Stimulated activated CD8-positive, alpha-beta memory T cell treated with anti-CD3 and anti-CD28 coated beads, Interleukin-12 subunit alpha, Interleukin-12 subunit beta, amount 100 ng/mL, for 24 hours (primary cell): Measurements from ENCODE around the gene LRRTM4.
"Not testable (repeated sequence)": the region's sequence is repeated elsewhere in the genome, so short reads cannot be mapped to it uniquely, and the experiment has no call there.

Experiments used
- DNase-seq: peaks from one replicate; pipeline ENCODE4 v3.0.0-alpha.2; 2020; ENCODE audit errors: extremely low read depth

LRRTM4 gene

DNA sequence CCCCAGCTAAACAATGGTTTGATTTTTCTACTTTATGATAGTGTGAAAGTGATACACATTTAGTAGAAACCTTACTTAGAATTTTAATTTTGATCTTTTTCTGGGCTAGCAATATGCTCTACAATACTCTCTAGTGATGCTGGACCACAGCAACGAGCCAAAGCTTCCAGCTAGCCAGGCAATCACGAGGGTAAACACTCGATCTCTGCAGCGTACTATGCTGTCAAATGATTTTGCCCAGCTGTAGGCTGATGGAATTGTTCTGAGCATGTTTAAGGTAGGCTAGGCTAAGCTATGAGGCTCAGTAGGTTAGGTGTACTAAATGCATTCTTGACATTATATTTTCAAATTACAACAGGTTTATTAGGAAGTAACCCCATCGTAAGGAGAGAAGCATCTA is 207.5 kb downstream of the LRRTM4 start:
- no peak for DNase-seq

DNA sequence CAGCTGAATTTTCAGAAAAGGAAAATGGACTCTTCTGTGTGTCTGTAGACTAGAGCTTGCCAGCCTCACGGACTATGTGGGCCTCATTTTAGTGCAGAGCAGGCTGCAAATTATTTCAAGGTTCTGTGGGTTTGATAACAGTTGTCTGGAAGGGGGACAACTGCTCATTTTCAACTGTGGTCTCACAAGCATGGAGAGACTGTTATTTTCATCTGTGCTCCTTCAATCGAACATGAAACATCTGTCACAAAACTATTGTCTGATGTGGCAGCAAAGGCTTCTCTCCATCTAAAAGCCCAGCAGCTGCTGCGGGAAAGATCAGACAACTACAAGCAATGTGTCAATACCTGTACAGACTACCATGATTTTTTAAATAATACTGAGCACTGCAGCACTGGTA is 211.8 kb downstream of the LRRTM4 start:
- DNase-seq = no peak

DNA sequence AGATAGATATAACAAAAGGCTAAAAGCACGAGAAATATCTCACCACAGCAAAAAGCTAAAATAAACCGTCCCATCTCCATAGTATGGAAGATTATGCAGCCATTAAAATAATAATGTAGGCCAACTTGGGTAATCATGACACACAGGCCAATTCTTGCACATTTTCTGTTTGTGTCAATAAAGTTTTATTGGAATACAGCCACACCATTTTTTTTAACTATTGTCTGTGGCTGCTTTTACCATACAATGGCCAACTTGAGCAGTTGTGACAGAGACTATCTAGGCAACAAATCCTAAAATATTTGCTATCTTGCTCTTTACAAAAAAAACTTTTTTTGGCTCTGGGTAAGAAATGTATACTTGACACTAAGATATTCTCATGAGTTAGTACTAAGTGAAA is 212.5 kb downstream of the LRRTM4 start:
- no peak for DNase-seq

DNA sequence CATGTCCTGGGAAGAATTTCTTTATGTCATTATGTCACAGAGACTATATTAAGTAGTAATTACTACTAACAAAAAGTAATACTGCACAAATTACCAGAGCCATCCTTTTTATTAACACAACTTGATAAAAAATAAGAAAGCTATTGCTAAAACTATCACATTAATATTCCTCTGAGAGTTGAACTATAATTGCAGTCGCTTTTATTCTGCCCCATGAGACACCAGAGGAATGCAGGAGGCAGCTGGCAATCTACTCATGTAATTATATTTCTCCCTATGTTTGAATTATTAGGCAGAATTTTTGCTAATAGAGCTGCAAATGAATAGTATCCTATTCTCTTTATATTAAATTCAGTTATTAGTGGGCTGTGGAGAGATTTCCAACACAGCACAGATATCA is 220.7 kb downstream of the LRRTM4 start:
- no peak for DNase-seq

DNA sequence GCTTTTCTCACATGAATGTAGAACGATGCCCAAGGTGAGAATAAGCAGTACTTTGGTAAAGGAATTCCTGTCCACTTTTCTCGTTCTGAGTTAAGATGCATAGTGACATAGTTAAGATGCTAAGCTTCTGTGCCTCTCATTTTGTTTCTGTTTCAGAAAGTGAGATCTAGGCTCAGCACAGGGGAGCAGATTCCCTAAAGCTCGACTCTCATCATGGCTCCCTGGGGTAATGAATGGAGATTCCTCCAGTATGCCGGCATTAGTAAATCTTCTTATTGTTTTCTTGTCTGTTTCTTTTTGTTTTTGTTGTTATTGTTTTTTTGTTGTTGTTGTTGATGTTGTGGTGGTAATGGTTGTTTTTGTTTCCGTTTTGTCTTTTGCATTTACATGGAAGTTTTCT is 225.4 kb downstream of the LRRTM4 start:
- DNase-seq = no peak

DNA sequence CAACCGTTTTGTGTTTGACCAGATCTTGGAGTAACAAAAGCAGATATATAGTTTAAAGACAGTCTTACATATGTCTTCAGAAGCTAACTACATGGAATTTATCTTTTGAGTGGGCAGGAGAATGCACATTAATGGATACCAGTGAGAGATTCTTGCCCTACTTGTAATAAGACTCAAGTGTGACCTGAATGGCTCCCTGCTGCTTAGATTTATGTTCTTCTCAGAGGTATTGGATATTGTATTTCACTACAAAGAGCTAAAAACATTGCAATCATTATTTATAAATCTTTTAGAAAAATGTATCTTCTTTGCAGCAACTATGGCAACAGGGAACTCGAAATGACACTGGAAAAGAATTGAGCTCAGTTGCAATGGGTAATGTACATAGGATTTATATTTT is 227.7 kb downstream of the LRRTM4 start:
- DNase-seq = no peak

DNA sequence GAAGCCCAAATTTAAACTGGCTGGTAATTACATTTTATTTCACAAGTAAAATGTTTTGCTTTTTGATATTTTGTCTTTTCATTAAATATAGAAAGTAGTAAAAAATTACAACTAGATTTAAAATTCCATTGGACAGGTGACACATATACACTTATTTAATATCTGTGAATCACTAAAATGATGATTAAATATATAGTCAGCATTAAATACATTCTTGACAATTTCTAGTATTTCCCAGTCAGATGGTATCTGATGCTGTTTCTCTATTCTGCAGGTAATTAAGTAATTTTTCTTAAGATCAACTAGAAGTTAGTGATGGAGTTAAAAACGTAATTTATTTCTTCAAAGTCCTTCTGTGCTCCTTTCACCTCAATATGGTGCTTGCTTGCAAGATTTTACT is 237.8 kb downstream of the LRRTM4 start:
- no peak for DNase-seq

DNA sequence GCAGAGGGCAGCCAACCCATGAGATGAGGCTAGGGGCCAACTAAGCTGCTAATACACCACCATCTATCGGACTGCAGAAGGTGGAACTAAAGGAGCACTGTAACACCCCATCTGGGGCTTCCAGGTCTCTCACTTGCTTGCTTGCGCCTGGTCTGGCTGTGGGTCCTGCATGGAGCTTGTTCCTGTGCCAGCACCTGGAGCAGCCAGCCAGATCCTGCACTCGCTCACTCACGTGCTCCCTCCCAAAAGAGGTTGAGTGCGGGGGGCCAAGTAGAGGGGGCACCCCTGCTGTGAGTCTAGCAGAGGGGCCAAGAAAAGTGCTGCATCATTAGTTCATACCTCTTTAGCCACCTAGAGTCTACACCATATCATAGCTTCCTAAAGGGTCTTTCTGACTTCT is 250.9 kb downstream of the LRRTM4 start:
- DNase-seq = no peak

DNA sequence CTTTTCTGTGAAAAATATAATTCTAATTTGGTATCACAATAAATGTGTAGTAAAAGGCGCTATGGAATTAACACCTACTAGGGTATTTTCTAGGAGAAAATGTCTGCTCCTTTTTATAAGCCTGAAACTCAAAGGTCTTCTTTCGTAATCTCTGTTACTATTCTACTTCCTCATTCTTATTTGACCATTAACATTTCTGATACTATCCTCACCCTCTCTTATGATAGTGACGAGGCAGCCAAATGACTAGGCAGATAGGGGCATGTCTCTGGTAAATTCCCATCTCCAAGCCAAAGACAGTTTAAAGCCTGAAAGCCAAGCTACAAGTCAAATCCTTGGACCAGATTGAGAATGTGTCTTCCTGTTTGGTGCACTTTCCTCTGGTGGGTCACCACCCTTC is 251.7 kb downstream of the LRRTM4 start:
- DNase-seq = no peak

DNA sequence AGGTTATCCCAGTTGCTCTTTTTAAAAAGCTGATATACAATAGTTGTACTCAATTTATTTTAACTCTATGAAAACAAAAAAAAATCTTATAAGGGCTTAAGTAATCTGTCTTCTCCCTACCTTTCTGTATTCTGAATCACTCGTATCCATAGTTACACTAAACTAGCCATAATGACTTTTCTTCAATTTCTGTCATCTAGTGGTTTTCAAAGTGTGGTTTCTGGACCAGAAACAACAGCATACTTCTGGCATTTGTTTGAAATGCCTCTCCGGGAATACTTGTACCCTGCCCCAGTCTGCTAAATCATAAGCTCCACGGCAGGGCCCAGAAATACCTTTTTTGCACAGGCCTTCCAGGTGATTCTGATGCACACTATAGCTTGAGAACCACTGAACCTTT is 253.6 kb downstream of the LRRTM4 start:
- DNase-seq = no peak

DNA sequence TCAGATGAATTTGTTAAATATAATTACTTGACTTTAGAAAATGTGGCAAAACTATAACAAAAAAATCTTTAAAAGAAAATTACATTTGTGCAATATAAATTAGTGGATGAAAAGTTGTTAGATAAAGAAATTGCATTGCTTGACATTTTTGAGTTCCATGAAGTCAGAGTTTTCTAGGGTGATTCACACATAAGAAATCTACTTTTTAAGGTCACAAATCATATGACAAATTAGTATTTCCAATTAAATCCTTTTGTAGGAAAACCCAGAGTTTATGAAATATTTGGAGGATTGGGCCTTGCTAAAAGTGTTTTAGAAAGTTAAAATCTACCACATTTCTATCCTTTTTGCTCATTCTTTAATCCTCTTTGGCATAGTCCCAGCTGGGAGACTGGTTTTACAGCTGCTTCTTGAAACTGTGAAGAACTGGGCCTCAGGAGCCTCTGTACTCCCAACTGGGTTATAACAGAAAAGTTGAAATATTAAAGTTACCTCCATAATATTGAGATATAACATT is 289.2 kb downstream of the LRRTM4 start:
- DNase-seq = no peak

DNA sequence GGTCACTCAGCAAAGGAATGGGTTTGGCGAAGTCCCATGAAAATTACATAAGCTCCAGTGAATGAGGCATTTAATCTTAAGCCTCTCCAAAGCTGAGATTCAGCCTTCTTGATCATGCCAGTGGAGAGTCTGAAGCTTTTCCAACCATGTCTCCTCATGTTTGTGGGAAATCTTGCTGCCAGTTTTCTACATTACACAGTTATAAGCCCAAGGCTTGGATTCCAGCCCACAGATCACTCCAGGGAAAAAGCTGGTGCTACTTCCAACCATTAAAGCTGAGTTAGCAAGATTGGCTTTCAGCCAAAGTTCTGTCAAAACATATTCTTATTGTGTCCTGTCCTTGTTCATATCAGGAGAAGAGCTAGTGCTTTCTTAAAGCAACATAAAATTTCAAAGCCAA is 293.8 kb downstream of the LRRTM4 start:
- DNase-seq = no peak

DNA sequence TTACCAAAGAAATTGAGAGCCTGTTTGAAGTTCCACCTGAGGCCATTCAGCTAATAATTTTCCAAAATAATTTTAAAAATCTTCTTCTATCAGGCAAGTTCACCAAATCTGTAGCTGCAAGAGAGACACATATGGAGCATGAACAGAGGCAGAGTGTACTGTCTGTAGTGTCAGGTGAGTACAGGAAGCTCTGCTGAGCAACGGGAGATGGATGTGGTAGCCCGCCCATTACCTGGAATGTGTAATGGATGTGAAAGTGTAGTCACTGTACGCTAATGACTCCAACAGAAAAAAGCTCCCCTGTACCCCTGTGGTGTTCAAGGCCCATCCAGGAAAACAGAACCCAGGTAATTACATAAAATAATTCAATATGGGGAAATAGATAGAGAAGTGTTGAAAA is 311.5 kb downstream of the LRRTM4 start:
- DNase-seq = no peak

DNA sequence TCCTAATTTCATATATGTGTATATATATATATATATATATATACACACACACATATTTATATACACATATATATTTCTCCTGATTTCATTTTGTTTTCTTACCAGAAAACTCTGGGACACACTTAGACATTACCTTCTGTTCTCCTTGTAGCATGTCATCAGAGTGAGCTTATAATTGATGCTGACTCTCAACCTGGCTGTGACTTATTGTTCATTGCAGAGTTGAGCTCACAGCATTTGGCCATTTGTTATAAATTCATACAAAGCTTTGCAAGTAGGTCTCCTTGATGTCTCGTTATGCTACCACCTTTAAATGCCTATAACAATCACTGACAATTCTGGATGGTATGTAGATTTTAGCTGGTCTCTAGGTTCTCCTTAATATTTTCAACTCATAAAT is 314.8 kb downstream of the LRRTM4 start:
- no peak for DNase-seq

DNA sequence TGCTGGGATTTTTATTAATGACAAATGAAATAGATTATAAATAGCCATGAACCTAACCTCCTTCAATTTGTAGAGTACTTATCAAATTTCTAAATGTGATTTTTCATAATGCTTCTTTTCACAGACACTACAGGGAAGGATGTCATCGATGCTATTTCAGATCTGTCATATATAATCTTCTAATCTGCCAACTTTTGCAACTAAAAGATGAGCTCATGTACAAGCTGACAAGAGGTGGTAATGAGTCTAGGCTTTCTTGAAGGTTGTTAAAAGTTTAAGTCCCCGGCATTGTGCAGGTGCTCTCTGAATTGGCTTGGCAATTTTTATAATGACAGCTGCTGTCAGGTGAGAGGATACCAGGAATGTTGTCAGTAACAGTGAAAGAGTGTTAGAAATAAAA is 320.4 kb downstream of the LRRTM4 start:
- no peak for DNase-seq

DNA sequence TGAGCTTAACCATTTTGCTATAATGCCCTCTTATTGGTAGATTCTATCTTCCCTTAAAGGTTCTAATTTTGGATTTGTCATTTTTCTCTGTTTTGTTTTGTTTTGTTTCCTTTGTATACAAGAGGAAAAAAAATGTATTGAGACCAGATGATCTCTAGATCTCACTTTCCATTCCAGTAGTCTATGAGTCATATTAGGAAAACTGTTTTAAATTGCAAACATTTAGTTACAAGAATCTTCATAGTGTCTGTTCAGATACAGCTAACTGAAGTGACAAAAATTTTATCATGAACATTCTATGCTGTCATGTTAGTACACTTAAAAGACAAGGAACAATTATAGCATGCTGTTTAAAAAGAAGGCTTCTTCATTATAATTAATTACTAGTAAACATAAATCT is 322.8 kb downstream of the LRRTM4 start:
- DNase-seq = no peak

DNA sequence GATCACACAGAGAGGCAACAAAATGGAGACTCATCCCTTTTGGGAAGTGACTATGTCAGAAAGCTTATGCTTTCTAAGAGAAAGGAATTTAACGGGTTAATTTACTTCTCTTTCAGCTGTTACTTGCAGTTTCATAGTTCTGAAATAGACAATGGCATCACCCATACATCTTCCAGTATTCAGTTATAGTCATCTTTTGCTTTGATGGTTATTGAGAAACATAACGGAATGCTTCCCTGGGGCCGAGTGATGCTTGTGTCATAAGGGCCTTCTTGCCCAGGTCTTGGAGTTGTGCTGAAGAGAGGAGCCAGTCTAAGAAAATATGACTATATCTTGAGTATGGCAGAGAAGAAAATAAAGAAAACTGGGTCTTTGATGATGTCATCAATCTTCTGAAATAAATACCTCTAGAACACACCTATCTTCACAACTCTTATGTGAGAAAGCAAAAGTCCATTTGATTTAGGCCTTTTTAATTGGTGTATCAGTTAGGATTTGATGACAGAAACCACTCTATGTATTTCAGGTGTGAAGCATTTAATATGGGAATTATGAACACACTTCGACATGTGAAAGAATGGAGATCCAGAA is 328.2 kb downstream of the LRRTM4 start:
- no peak for DNase-seq

DNA sequence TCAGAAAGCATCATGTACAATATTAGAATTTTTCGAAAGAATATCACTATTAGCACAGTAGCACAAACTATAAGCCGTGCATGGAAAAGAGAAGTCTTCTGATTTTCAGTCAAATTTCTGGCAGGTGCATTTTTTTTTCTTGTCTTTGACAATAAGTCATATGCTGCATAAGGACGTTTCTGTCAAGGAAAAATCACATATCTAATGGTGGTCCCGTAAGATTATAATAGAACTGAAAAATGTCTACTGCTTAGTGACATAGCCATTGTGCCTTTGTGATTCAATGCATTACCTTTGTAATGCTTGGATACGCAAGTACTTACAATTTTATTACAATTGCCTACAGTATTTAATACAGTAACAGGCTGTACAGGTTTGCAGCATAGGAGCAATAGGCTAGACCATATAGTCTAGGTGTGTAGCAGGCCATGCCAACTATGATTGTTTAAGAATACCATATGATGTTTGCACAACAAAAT is 329.3 kb downstream of the LRRTM4 start:
- no peak for DNase-seq

DNA sequence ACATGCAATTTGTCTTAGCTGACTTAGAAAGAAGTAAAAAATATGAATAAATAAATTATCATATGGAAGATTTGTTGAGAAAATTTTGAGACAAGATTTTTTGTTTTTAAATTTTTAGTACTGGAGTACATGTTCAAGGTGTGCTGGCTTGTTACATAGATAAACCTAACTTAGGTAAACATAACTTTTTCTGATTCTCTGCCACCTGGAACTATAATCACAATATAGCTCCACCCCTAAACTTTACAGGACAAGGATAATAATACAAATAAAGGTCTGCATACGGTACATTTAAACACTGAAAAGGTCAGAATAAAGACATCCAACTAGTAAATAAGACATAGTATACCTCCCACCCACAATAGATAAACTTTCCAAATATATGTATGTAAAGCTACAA is 330.5 kb downstream of the LRRTM4 start:
- DNase-seq = no peak

DNA sequence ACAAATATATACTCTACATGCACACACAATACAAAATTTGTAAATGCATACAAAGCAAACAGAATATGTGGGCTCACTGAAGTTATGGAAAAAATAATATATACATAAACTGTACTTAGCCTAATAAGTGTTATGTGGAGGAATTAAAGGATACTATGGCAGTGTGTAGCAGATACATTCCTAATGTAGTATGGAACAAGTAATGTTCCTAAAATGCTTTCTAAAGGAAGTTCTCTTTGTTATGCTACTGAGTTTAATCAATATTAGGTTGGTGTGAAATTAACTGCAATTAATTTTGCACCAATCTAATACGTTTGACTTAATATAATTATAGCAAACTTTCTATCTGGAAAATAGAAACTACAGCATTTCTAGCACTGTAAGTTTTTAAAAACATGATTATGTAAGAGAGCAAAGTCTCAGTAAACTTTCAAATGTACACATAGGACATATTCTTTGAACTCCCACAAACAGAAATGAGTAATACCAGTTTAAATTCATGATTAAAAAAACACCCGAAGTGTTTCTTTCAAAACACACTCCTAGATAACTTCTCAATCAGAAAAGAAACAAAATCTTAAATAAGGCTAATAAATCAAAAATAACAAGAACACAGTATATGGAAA is 331.3 kb downstream of the LRRTM4 start:
- no peak for DNase-seq

DNA sequence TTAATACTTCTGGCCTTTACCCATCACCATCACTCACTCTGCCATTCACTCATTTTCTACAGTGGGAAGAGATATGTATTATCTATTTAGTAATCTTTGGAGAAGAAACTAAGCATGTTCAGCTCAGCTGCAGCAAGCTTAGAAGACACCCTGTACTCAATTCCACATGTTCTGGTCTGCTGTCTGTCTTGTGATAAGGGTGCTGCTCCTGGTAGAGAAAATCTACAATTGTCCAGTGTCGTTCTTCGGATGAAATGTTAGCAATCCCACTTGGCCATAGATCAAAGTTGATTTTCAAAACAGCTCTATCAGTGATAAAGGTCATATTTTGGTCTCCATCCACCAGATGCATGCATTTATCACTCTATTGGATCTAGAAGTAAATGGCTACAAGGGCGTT is 337.1 kb downstream of the LRRTM4 start:
- DNase-seq = no peak

DNA sequence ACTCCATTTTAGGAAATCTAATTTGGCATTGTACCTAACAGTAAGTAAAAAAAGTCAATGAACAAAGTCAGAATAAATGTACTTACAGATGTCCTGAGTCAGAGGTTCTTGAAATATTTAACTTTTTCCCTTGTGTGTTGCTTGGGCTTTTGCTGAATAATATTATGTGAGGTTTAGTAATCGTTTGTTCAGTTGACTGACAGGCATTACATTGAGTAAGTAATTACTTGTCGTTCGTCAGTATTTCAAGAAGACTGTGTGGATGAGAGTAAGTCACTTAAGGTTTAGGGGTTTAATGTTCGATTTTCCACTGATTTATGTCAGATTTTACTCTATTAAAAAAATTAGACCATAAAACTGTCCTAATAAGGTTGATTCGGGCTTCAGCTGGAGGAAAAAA is 342.9 kb downstream of the LRRTM4 start:
- DNase-seq = no peak

DNA sequence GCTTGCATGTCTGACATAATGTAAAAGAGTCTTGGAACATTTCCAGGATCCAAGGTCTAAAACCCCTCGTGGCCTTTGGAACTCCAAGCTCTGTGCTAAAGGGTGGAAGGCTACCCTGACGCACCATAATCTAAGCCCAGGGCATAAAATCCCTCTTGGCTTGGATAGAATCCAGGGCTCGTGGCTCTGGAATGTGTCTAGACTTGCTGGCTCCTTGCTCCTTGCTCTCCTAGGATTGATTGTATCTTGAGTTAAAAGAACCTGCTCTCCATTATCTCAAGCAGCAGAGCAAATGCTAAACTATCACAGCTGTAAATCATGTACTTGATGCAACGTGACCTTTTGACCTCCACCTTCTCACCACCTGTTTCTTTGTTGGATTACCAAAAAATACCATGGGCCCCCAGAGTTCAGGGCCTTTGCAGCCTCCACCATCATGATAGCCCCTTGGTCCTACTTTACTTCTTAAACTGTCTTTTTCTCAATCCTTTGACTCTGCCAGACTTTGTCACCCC is 346.9 kb downstream of the LRRTM4 start:
- DNase-seq = not testable (repeated sequence)

DNA sequence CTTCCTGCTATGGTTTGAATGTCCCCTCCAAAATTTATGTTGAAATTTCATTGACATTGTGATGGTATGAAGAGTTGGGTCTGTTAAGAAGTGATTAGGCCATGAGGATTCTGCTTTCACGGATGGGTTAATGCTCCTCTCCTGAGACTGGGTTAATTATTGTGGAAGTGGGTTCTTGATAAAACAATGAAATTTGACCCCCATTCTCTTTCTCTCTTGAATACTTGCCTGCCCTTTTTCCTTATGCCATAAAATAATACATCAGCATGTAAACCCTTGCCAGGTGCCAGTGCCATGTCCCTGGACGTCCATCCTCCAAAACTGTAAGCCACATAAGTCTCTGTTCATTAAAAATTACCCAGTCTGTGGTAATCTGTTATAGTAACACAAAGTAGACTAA is 352.8 kb downstream of the LRRTM4 start:
- no peak for DNase-seq
